NK-92 treated with Interleukin-12 subunit alpha and Interleukin-12 subunit beta, amount 100 ng/mL, for 24 hours (cell line): ENCODE data around the gene CHMP3.

Source experiments
- DNase-seq: peaks from one replicate; lab custom pipeline; 2025; lab: John Stamatoyannopoulos, UW

The CHMP3 gene

GRCh38 chr2:86466306-86466705, 96.9 kb downstream of the CHMP3 start:
- DNase-seq = no peak

GRCh38 chr2:86464652-86465051, 98.6 kb downstream of the CHMP3 start:
- no peak for DNase-seq

GRCh38 chr2:86461042-86461743, 102.0 kb downstream of the CHMP3 start:
- DNase-seq = no peak

- no peak for DNase-seq
Measured at GRCh38 chr2:86455181-86455580, 108.1 kb downstream of the CHMP3 start.

- DNase-seq = no peak
Measured at GRCh38 chr2:86454238-86454637, 109.0 kb downstream of the CHMP3 start.

GRCh38 chr2:86453836-86454235, 109.4 kb downstream of the CHMP3 start:
- DNase-seq = no peak
